Measurements from ENCODE around the gene AGER.

AGER gene

DNA sequence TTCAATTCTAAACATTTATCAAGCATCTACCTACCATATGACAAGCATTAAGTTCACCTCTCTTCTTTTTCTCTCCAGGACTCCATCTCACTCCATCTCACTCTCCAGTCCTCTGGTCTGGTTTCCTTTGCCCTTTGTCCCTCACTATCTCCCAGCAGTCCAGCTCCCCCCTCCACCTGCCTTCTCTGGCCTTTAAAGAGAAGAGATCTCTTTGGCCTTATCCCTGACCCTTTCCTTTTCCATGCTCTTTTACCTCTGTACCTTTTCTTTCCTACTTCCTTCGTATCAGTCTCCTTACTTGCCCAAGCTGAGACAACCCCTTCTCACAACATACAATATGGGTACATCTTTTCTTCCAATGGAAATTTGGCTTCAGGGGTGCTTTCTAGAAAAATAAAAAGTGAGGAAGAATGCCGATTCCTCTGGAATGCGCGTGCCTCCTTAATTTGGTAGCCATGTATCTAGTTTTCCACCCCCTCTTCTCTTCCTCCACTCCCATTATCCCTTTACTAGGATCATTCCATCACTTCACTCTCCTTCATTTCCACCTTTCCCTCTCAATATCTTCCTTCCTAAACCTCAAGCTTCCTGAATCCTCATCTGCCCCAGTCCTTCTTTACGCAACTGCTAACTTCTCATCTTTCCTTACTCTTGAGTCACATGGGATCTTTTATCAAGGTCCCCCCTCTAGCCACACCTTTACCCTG lies 7.4 kb downstream of the AGER start:
- Histone ChIP-seq H3K27ac (ENCODE audit: low read depth, low read length) (peak overlapping the region; percentile 99), H3K4me3 (ENCODE audit: low read depth, low read length) (peak overlapping the region; percentile 90), H3K9ac (ENCODE audit: low read depth, low read length) (peak overlapping the region; percentile 77), H3K36me3 (ENCODE audit: control insufficient read depth, insufficient read depth, low read length) (peaks cover 31% of the 10 kb centered on the region), H3K27me3 (ENCODE audit: control insufficient read depth, insufficient read depth, low read length) (no peaks in the 10 kb centered on the region), H3K9me3 (ENCODE audit: control insufficient read depth, insufficient read depth, low read length) (no peaks in the 10 kb centered on the region), H3K4me1 (ENCODE audit: control insufficient read depth, insufficient read depth, low read length) (peaks cover 23% of the 10 kb centered on the region)

DNA sequence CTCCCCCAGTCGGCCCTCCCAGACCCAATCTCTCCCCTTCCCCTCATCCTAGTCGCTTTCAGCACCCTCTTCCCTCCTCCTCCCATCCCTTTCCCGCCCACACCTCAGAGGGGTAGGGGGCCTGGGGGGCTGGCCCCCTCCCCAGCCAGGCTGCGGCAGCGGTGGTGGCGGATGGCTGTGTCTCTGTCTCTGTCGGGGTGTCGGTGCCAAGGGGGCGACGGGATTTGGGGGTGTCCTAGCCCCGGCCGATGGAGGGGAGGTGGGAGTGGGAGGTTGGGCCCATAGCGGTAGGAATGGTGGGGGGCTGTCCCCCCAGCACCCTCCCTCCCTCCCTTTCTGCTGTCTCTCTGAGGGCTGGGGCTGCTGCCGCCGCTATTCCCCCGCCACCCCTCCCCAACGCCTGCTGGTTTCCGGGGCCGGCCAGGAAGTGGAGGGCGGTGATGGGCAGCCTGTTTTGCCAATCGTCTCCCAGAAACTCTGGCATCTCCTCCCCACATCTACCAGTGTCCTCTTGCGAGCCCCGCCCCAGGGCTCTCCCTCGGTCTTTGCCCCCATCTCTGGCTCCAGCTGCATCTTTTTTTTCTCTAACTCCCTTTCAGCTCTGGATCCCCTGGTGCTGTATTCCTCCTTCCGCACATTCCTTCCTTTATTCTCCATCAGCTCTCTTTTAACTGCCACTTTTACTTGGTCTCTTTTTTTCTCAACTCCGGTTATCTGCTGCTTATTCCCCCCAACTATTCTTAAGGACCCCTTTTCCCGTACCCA lies 8.2 kb downstream of the AGER start, which contains the start of gene AGPAT1:
AGPAT1 (minus strand) TSS at position 374 of the 765 bp plus-strand sequence. CDS start 4,588 bp downstream, outside the sequence.
- H3K4me1 ChIP-seq (ENCODE audit: control insufficient read depth, insufficient read depth, low read length) = peaks cover 23% of the 10 kb centered on the region
- H3K27ac ChIP-seq (ENCODE audit: low read depth, low read length) = peak within 1 kb of the TSS; percentile 99
- no peaks in the 10 kb centered on the region for H3K27me3 ChIP-seq (ENCODE audit: control insufficient read depth, insufficient read depth, low read length)
- H3K36me3 ChIP-seq (ENCODE audit: control insufficient read depth, insufficient read depth, low read length) = peaks cover 31% of the 10 kb centered on the region
- H3K4me3 ChIP-seq (ENCODE audit: low read depth, low read length) = peak within 1 kb of the TSS; percentile 90
- H3K9ac ChIP-seq (ENCODE audit: low read depth, low read length) = peak within 1 kb of the TSS; percentile 77
- no peaks in the 10 kb centered on the region for H3K9me3 ChIP-seq (ENCODE audit: control insufficient read depth, insufficient read depth, low read length)

DNA sequence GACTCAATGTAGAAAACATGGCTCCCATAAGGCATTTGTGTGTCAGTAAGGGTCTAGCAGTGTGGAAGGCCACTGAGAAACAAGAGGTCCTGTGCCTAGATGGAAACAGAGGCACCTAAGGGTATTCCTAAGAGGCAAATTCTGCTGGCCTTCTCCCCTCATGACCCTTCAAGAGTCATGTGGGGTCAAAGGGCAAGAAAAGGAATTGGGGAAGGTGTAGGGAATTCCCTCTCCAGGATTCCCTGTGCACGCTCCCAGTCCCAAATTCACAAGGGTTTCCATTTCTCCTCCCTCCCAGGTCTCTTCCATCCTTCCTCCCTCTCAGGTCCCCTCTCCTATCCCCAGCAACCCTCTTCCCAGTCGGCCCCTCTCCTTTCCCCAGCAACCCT lies 8.7 kb downstream of the AGER start:
- no peaks in the 10 kb centered on the region for H3K27me3 ChIP-seq (ENCODE audit: control insufficient read depth, insufficient read depth, low read length)
- peak overlapping the region; percentile 61 for H3K27ac ChIP-seq (ENCODE audit: low read depth, low read length)
- H3K4me3 ChIP-seq (ENCODE audit: low read depth, low read length) = peak overlapping the region; percentile 90
- H3K9me3 ChIP-seq (ENCODE audit: control insufficient read depth, insufficient read depth, low read length) = no peaks in the 10 kb centered on the region
- H3K4me1 ChIP-seq (ENCODE audit: control insufficient read depth, insufficient read depth, low read length) = peaks cover 23% of the 10 kb centered on the region
- peak overlapping the region; percentile 32; the same call in 1 of the 2 replicates for H3K9ac ChIP-seq (ENCODE audit: low read depth, low read length)
- H3K36me3 ChIP-seq (ENCODE audit: control insufficient read depth, insufficient read depth, low read length) = peaks cover 31% of the 10 kb centered on the region

DNA sequence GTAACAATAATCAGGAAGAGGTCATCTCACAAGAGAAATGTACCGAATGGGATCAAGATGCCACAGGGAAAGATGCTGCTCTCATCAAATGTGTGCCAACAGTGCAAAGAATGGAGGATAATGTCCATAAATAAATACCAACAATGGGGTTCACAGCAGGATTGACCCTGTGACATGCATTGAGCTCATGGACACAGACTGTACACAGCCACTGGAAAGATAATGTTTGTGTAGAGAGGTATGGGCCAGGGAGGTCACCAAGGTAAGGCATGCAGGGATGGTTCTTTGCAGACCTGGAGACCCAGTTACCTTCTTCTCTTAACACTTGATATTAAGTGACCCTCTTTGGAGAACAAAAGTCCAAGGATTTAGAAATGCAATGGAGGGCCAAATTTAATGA lies 9.6 kb downstream of the AGER start:
- Histone ChIP-seq H3K27ac (ENCODE audit: low read depth, low read length) (no peak overlapping the region), H3K4me1 (ENCODE audit: control insufficient read depth, insufficient read depth, low read length) (peaks cover 23% of the 10 kb centered on the region), H3K36me3 (ENCODE audit: control insufficient read depth, insufficient read depth, low read length) (peaks cover 34% of the 10 kb centered on the region), H3K4me3 (ENCODE audit: low read depth, low read length) (peak overlapping the region; percentile 90), H3K9me3 (ENCODE audit: control insufficient read depth, insufficient read depth, low read length) (no peaks in the 10 kb centered on the region), H3K9ac (ENCODE audit: low read depth, low read length) (no peak overlapping the region), H3K27me3 (ENCODE audit: control insufficient read depth, insufficient read depth, low read length) (no peaks in the 10 kb centered on the region)

DNA sequence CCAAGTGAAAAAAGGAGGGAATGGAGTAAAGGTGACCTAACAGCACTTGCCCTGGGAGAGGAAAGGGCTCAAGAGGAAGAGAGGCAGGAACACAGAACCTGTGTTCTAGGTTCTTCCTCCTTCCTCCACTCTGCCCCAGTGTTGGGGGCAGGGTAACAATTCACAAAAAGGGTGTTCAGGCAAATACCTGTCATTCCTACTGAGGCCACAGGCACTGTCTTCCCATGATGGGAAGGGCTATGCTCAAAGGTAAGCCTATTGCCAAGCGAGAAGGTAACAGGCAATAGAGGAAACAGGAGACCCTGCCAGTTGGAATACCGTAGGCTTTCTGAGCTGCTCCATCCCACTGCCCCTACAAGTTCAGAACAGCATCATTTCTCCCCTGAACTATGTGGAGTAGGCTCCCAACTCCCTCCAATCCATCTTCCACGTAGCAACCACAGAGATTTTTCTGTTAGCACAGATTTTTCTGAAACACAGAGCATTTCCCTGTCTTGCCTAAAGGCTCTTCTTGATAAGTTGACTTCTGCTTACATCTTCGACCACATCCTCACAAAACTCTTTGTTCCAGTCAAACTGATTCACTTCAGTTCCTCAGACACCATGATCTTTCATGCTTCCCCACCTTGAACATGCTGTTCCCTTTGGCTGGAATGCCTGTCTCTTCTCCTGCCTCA lies 10.9 kb downstream of the AGER start:
- H3K27ac ChIP-seq (ENCODE audit: low read depth, low read length) = no peak overlapping the region
- H3K9ac ChIP-seq (ENCODE audit: low read depth, low read length) = no peak overlapping the region
- H3K36me3 ChIP-seq (ENCODE audit: control insufficient read depth, insufficient read depth, low read length) = peaks cover 46% of the 10 kb centered on the region
- H3K9me3 ChIP-seq (ENCODE audit: control insufficient read depth, insufficient read depth, low read length) = no peaks in the 10 kb centered on the region
- H3K4me1 ChIP-seq (ENCODE audit: control insufficient read depth, insufficient read depth, low read length) = peaks cover 23% of the 10 kb centered on the region
- no peak overlapping the region for H3K4me3 ChIP-seq (ENCODE audit: low read depth, low read length)
- no peaks in the 10 kb centered on the region for H3K27me3 ChIP-seq (ENCODE audit: control insufficient read depth, insufficient read depth, low read length)

DNA sequence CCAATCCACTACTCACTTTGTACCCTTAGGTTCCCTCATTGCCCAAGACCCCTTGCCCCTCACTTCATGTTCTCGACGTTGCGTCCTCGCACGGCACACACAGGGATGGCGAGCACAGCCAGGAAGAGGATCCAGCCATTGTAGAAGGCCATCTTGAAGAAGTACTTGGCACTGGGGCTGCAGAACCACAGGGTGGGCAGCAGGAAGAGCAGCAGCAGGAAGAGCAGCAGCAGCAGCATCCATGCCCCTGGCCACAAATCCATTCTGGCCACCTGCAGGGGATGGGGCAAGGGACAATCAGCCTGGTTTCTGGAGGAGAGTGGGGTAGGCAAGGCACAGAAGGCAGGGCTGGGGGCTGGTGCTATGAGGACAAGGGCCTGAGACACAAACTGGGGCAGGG lies 12.8 kb downstream of the AGER start:
- Histone ChIP-seq H3K9me3 (ENCODE audit: control insufficient read depth, insufficient read depth, low read length) (no peaks in the 10 kb centered on the region), H3K9ac (ENCODE audit: low read depth, low read length) (no peak overlapping the region), H3K27ac (ENCODE audit: low read depth, low read length) (no peak overlapping the region), H3K36me3 (ENCODE audit: control insufficient read depth, insufficient read depth, low read length) (peaks cover 54% of the 10 kb centered on the region), H3K27me3 (ENCODE audit: control insufficient read depth, insufficient read depth, low read length) (no peaks in the 10 kb centered on the region), H3K4me1 (ENCODE audit: control insufficient read depth, insufficient read depth, low read length) (peaks cover 16% of the 10 kb centered on the region), H3K4me3 (ENCODE audit: low read depth, low read length) (no peak overlapping the region)

DNA sequence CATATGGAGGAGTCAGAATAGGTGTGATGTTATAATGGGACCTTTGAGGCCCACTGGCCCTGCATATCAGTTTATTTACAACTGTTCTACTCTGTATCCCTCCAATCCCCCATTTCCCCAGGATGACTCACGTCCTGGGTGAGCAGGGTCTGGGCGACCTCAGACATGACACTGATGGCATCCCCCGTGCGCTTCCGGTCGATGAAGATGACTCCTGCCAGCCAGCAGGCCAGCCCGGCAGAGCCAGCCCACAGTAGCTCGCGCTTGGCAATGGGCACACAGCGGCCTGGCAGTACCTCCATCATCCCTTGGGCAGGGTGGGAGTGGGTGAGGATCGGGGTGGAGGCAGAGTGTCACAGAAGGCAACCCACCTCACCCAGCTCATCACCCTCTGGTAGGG lies 13.8 kb downstream of the AGER start:
- no peak overlapping the region for H3K27ac ChIP-seq (ENCODE audit: low read depth, low read length)
- H3K4me1 ChIP-seq (ENCODE audit: control insufficient read depth, insufficient read depth, low read length) = peaks cover 14% of the 10 kb centered on the region
- no peaks in the 10 kb centered on the region for H3K9me3 ChIP-seq (ENCODE audit: control insufficient read depth, insufficient read depth, low read length)
- H3K27me3 ChIP-seq (ENCODE audit: control insufficient read depth, insufficient read depth, low read length) = no peaks in the 10 kb centered on the region
- no peak overlapping the region for H3K9ac ChIP-seq (ENCODE audit: low read depth, low read length)
- H3K36me3 ChIP-seq (ENCODE audit: control insufficient read depth, insufficient read depth, low read length) = peaks cover 54% of the 10 kb centered on the region
- H3K4me3 ChIP-seq (ENCODE audit: low read depth, low read length) = no peak overlapping the region

DNA sequence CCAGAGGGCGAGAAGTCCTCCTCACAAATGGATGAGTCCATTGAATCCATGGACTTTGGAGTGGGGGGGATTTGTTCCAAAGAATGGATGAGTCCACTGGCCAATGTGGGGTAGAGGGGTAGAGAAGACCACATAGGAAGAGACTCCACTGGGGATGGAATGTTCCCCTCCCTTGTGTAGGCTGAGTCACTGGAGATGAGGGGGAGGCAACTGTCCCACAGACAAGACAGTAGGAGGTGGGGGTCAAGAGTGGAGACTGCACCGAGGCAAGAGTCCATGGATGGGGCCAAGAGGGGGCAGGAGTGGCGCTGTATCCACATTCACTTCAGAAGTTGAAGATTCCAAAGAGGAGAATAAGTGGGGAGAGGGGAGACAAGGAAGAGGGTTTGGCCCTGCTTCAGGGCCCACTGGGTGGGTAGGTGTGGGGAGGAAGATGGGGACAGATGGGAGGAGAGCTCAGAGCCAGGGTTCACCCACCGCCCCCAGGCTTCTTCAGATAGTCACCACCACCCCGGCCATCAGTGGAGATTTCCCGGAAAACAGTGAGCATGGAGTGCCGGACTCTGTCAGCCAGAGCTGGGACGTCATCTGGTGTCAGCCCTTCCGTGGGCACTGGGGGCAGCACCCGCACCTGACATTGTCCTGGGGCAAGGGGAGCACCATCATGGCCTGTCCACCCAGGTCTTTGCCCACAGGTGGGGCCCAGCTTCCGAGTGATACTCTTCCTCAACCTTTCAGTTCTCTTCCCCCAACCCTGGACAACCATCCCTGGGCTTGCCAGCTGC lies 15.1 kb downstream of the AGER start:
- Histone ChIP-seq H3K36me3 (ENCODE audit: control insufficient read depth, insufficient read depth, low read length) (peaks cover 49% of the 10 kb centered on the region), H3K27ac (ENCODE audit: low read depth, low read length) (no peak overlapping the region)

DNA sequence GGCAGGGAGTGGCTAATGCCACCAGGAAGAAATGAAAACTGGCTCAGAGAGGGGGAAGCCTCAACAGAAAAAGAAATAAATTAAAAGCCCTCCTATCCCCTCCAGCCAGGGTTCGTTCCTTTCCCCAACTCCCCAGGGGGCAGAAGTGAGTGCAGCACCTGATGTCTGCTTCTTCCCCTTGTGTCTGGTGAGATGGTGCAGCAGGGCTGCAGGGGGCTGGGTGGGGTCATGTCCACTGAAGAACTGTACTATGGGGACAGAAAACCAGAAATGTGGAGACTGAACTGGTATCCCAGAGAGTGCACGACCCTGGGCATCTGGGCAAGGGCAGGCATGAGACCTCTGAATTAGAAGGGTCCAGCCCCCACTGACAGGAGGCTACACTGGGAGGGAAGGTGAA lies 15.7 kb downstream of the AGER start:
- peaks cover 51% of the 10 kb centered on the region for H3K36me3 ChIP-seq (ENCODE audit: control insufficient read depth, insufficient read depth, low read length)
- H3K4me1 ChIP-seq (ENCODE audit: control insufficient read depth, insufficient read depth, low read length) = peaks cover 3% of the 10 kb centered on the region; the same call in 1 of the 2 replicates
- H3K27ac ChIP-seq (ENCODE audit: low read depth, low read length) = peak overlapping the region; percentile 55
- no peak overlapping the region for H3K9ac ChIP-seq (ENCODE audit: low read depth, low read length)
- no peaks in the 10 kb centered on the region for H3K9me3 ChIP-seq (ENCODE audit: control insufficient read depth, insufficient read depth, low read length)
- no peaks in the 10 kb centered on the region for H3K27me3 ChIP-seq (ENCODE audit: control insufficient read depth, insufficient read depth, low read length)
- H3K4me3 ChIP-seq (ENCODE audit: low read depth, low read length) = no peak overlapping the region

More for the DNA sequence above, 15.1 kb downstream of the AGER start:
- peaks cover 5% of the 10 kb centered on the region; the same call in 1 of the 2 replicates for H3K4me1 ChIP-seq (ENCODE audit: control insufficient read depth, insufficient read depth, low read length)
- H3K4me3 ChIP-seq (ENCODE audit: low read depth, low read length) = no peak overlapping the region
- H3K9me3 ChIP-seq (ENCODE audit: control insufficient read depth, insufficient read depth, low read length) = no peaks in the 10 kb centered on the region
- no peak overlapping the region for H3K9ac ChIP-seq (ENCODE audit: low read depth, low read length)
- H3K27me3 ChIP-seq (ENCODE audit: control insufficient read depth, insufficient read depth, low read length) = no peaks in the 10 kb centered on the region

DNA sequence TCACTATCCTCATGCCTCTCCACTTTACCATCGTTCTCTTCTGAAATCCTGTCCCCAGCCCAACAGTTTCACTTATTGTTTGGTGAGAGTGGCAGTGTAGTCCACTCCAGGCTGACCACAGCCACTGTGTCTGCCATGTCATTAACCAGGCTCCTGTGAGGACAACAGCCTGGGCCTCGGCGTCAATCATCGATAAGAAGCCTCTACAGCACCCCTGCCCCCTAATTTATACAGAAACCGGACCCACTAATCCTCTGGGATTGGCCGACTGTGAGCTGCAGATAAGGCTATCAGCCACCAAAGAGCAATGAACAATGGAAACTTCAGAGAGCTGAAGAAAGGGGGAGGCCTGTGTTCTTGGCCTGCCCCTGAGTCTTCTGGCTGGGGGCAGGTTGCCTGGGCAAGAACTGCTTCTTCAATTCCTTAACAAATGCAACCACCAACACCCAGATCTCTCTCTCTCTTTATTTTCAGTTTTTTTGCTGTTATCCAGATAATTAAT lies 16.2 kb downstream of the AGER start:
- Histone ChIP-seq H3K9ac (ENCODE audit: low read depth, low read length) (no peak overlapping the region), H3K36me3 (ENCODE audit: control insufficient read depth, insufficient read depth, low read length) (peaks cover 56% of the 10 kb centered on the region)

More for the DNA sequence above, 16.2 kb downstream of the AGER start:
- no peak overlapping the region for H3K4me3 ChIP-seq (ENCODE audit: low read depth, low read length)
- no peaks in the 10 kb centered on the region for H3K27me3 ChIP-seq (ENCODE audit: control insufficient read depth, insufficient read depth, low read length)
- no peaks in the 10 kb centered on the region for H3K9me3 ChIP-seq (ENCODE audit: control insufficient read depth, insufficient read depth, low read length)
- peak overlapping the region; percentile 55 for H3K27ac ChIP-seq (ENCODE audit: low read depth, low read length)
- no peaks in the 10 kb centered on the region for H3K4me1 ChIP-seq (ENCODE audit: control insufficient read depth, insufficient read depth, low read length)
